A549 (cell line): ENCODE measurements around the gene COL4A5. TPM values are rescaled to one million over a fixed set of nuclear protein-coding genes. Genes with fewer than 3 reads are reported as not detected.
A peak's percentile ranks its signal among the peaks of the same experiment; 100 is the strongest.

ENCODE experiments used
- ATAC-seq, 2 experiments: fragments of 200-7000 bp in 1 of 2; fragments of >200 bp in 1 of 2; cut with Nextera tagmentation in 1 of 2; cut with Tn5 transposase in 1 of 2; 3 replicates each; pipeline versions ENCODE4 v1.8.0 to v1.9.1; 2018 to 2020; ENCODE audit warnings: mild to moderate bottlenecking in 1 of 2, moderate library complexity in 1 of 2
- CTCF ChIA-PET: fragments of 300-600 bp; sonication (Branson Sonifier 250); formaldehyde crosslinking; extraction: SDS; loops from one replicate; lab custom pipeline; 2021; ENCODE audit warnings: antibody characterized with exemption, inconsistent platforms; lab: Yijun Ruan, JAX
- POLR2A ChIA-PET: fragments of 350-600 bp; formaldehyde crosslinking; extraction: SDS; loops from one replicate; lab custom pipeline; 2021; ENCODE audit warnings: antibody characterized with exemption, inconsistent platforms; lab: Yijun Ruan, JAX
- DNase-seq, 2 experiments: peaks; one replicate each; pipeline versions ENCODE4 v3.0.0 to v3.0.0-alpha.2; 2011 to 2016; ENCODE audit warnings: low read depth in 1 of 2, low spot score in 1 of 2
- FAIRE-seq: peaks from 2 replicates; lab custom pipeline; 2011; peaks lifted over from hg19 to GRCh38; lab: Jason Lieb, UNC
- H3K27ac ChIP-seq, 2 experiments: fragments of >200 bp; sonication (Bioruptor Twin); formaldehyde crosslinking; 3 replicates each; pipeline ENCODE4 v1.5.1; 2016 to 2017
- H3K4me1 ChIP-seq: fragments of >200 bp; sonication (Bioruptor Twin); formaldehyde crosslinking; 3 replicates; pipeline ENCODE4 v1.6.1; 2016
- H3K4me2 ChIP-seq: fragments of >200 bp; sonication (Bioruptor Twin); formaldehyde crosslinking; 3 replicates; pipeline ENCODE4 v1.6.1; 2016
- H3K4me3 ChIP-seq: fragments of >200 bp; sonication (Bioruptor Twin); formaldehyde crosslinking; 3 replicates; pipeline ENCODE4 v1.5.1; 2016
- H3K9me3 ChIP-seq: fragments of >200 bp; sonication (Bioruptor Twin); formaldehyde crosslinking; 3 replicates; pipeline ENCODE4 v1.6.1; 2016
- ATOH8 ChIP-seq: fragments of 250-450 bp; sonication (Bioruptor Pico); IDR thresholded peaks from 2 replicates; pipeline ENCODE4 v1.5.0; 2020; ENCODE audit warnings: low read depth, mild to moderate bottlenecking, moderate library complexity
- BCL3 ChIP-seq: fragments of >200 bp; sonication (Bioruptor Twin); formaldehyde crosslinking; IDR thresholded peaks from 3 replicates; pipeline ENCODE4 v1.6.1; 2016
- BHLHE40 ChIP-seq: IDR thresholded peaks from 2 replicates; pipeline ENCODE4 v1.6.1; 2012; ENCODE audit warnings: low read depth, low read length, inconsistent platforms
- CEBPB ChIP-seq, 2 experiments: fragments of >200 bp in 1 of 2; sonication (Bioruptor Twin) in 1 of 2; formaldehyde crosslinking in 1 of 2; IDR thresholded peaks; 2 replicates each; pipeline ENCODE4 v1.6.1; 2012 to 2016
- CHD2 ChIP-seq: fragments of 150-350 bp; IDR thresholded peaks from 2 replicates; pipeline ENCODE4 v1.6.1; 2014; ENCODE audit warnings: low read length; ENCODE audit not compliant: partially characterized antibody
- E2F6 ChIP-seq: IDR thresholded peaks from 2 replicates; pipeline ENCODE4 v1.6.1; 2012; ENCODE audit warnings: low read depth, borderline replicate concordance
- EHMT2 ChIP-seq: fragments of 200-600 bp; sonication (generic); IDR thresholded peaks from 2 replicates; pipeline ENCODE4 v1.6.1; 2016; ENCODE audit warnings: antibody characterized with exemption, low read depth, mild to moderate bottlenecking, moderate library complexity
- FOXS1 ChIP-seq: fragments of 250-450 bp; sonication (Bioruptor Pico); IDR thresholded peaks from 2 replicates; pipeline ENCODE4 v1.5.0; 2020; ENCODE audit warnings: mild to moderate bottlenecking, moderate library complexity
- HEYL ChIP-seq: fragments of 250-450 bp; sonication (Bioruptor Pico); IDR thresholded peaks from 2 replicates; pipeline ENCODE4 v1.8.0; 2021; ENCODE audit warnings: mild to moderate bottlenecking, moderate library complexity
- HMGXB4 ChIP-seq: fragments of 250-450 bp; sonication (Bioruptor Pico); IDR thresholded peaks from 2 replicates; pipeline ENCODE4 v1.5.0; 2021; ENCODE audit warnings: mild to moderate bottlenecking, moderate library complexity, borderline replicate concordance
- JUNB ChIP-seq: fragments of >200 bp; sonication (Bioruptor Twin); formaldehyde crosslinking; IDR thresholded peaks from 2 replicates; pipeline ENCODE4 v1.6.1; 2016
- KDM1A ChIP-seq: fragments of 200-600 bp; sonication (generic); IDR thresholded peaks from 2 replicates; pipeline ENCODE4 v1.6.1; 2016; ENCODE audit warnings: low read depth, mild to moderate bottlenecking
- NFE2L2 ChIP-seq: fragments of 150-350 bp; conservative IDR thresholded peaks from 2 replicates; pipeline ENCODE4 v1.6.1; 2014; ENCODE audit warnings: low read length
- POLR2A ChIP-seq: IDR thresholded peaks from 2 replicates; pipeline ENCODE4 v1.6.1; 2012; ENCODE audit warnings: mild to moderate bottlenecking, low read length
- RARB ChIP-seq: fragments of 250-450 bp; sonication (Bioruptor Pico); IDR thresholded peaks from 2 replicates; pipeline ENCODE4 v1.8.0; 2021; ENCODE audit warnings: mild to moderate bottlenecking, moderate library complexity
- RFX5 ChIP-seq: fragments of 450-650 bp; IDR thresholded peaks from 2 replicates; pipeline ENCODE4 v1.7.1; 2014; ENCODE audit warnings: antibody characterized with exemption, mild to moderate bottlenecking, moderate library complexity
- SMC3 ChIP-seq: fragments of >200 bp; sonication (Bioruptor Twin); formaldehyde crosslinking; IDR thresholded peaks from 3 replicates; pipeline ENCODE4 v1.6.1; 2018; ENCODE audit warnings: inconsistent platforms
- SREBF2 ChIP-seq: fragments of 450-650 bp; IDR thresholded peaks from 2 replicates; pipeline ENCODE4 v1.6.1; 2014; ENCODE audit warnings: mild to moderate bottlenecking, moderate library complexity
- TFCP2L1 ChIP-seq: fragments of 250-450 bp; sonication (Bioruptor Pico); IDR thresholded peaks from 2 replicates; pipeline ENCODE4 v1.5.0; 2021; ENCODE audit warnings: mild to moderate bottlenecking
- TP53 ChIP-seq: fragments of 250-450 bp; sonication (Bioruptor Pico); IDR thresholded peaks from 2 replicates; pipeline ENCODE4 v1.5.0; 2021; ENCODE audit warnings: mild to moderate bottlenecking, moderate library complexity
- USF2 ChIP-seq: fragments of 450-650 bp; IDR thresholded peaks from 2 replicates; pipeline ENCODE4 v1.6.1; 2014; ENCODE audit warnings: antibody characterized with exemption
- ZFP36 ChIP-seq: fragments of 450-650 bp; IDR thresholded peaks from 2 replicates; pipeline ENCODE4 v1.6.1; 2014; ENCODE audit warnings: borderline replicate concordance; ENCODE audit not compliant: partially characterized antibody
- WGBS: methylation state at CpG from one replicate; pipeline ENCODE4 v1.1.6; 2017; ENCODE audit errors: missing lambda C conversion rate; 5-methylcytosine and 5-hydroxymethylcytosine counted together
- polyA plus RNA-seq, 4 experiments: library from polyadenylated mRNA; depleted of rRNA in 3 of 4; stranded (reverse); fragments of >200 nt; fragmentation: RNase III in 1 of 4; extraction: RNeasy Plus Mini Kit Qiagen cat#74134 plus additional on column Dnase treatment in 1 of 4; gene quantifications; 2 replicates in 3 of 4; 3 replicates in 1 of 4; pipeline ENCODE4 v1.2.3, GENCODE V29; 2011 to 2017

COL4A5 gene
- polyA plus RNA-seq, 2 of the 4 experiments (the other 2 are of a cell fraction): 17.5 to 48.6 TPM

- POLR2A ChIA-PET: no interaction called here
- DNase-seq: no peak
Observed at GRCh38 chrX:108419401-108419800, 20.2 kb upstream of the COL4A5 start.

GRCh38 chrX:108420481-108420880 lies 19.2 kb upstream of the COL4A5 start:
- H3K4me2 ChIP-seq: no peak overlapping the region
- H3K4me1 ChIP-seq: no peaks in the 10 kb centered on the region
- H3K9me3 ChIP-seq: no peaks in the 10 kb centered on the region
- FAIRE-seq (no peak), DNase-seq (no peak), ATAC-seq (no peak)
- WGBS: 82% methylated on average over 1 of the region's 1 CpG
- TF ChIP-seq ZFP36 (no peak), BCL3 (no peak), EHMT2 (no peak), RARB (CRISPR knock-in tag) (no peak), USF2 (no peak)
- POLR2A ChIA-PET: no interaction called here
- CTCF ChIA-PET: interaction anchor here (1.3 kb wide), 1 partner anchor 20 kb away, joined by 4 read pairs; no protein-coding TSS in a partner anchor
- no peak overlapping the region for H3K27ac ChIP-seq
- H3K4me3 ChIP-seq: no peak overlapping the region

More at GRCh38 chrX:108419401-108419800, 20.2 kb upstream of the COL4A5 start:
- 53% methylated on average over 1 of the region's 1 CpG for WGBS
- TF ChIP-seq NFE2L2 (no peak), BHLHE40 (no peak), FOXS1 (CRISPR knock-in tag) (no peak), CHD2 (no peak), SMC3 (no peak), SREBF2 (no peak), CEBPB (IDR thresholded peaks at IDR 0.05) (no peak), TFCP2L1 (CRISPR knock-in tag) (no peak), KDM1A (no peak), RARB (CRISPR knock-in tag) (no peak), HEYL (no peak), ATOH8 (CRISPR knock-in tag) (no peak), TP53 (no peak), RFX5 (no peak), POLR2A (no peak), E2F6 (no peak), JUNB (no peak), HMGXB4 (CRISPR knock-in tag) (no peak)
- TF ChIP-seq, all 56 proteins: peak for 0
- Histone ChIP-seq H3K4me3 (no peak overlapping the region), H3K4me2 (no peak overlapping the region), H3K27ac (no peak overlapping the region), H3K4me1 (no peaks in the 10 kb centered on the region), H3K9me3 (no peaks in the 10 kb centered on the region)
- ATAC-seq (no peak), FAIRE-seq (peak; percentile 74)
- CTCF ChIA-PET: interaction anchor here (0.6 to 1.3 kb wide), 2 partner anchors 19 to 40 kb away, joined by 3 to 4 read pairs; no protein-coding TSS in a partner anchor
